Parathyroid adenoma (tissue), 2 donors: ENCODE data around the gene C10orf53.

Experiments used
- H2AFZ ChIP-seq: fragments of 300-600 bp; sonication (generic); one replicate; pipeline ENCODE4 v1.7.0; 2017; ENCODE audit warnings: antibody characterized with exemption, mild to moderate bottlenecking
- H3K27ac ChIP-seq: fragments of 300-600 bp; sonication (generic); one replicate; pipeline ENCODE4 v1.7.0; 2017
- H3K27me3 ChIP-seq: fragments of 300-600 bp; sonication (generic); one replicate; pipeline ENCODE4 v1.7.0; 2017; ENCODE audit warnings: low read length; ENCODE audit not compliant: control insufficient read depth, insufficient read depth
- H3K36me3 ChIP-seq: fragments of 300-600 bp; sonication (generic); one replicate; pipeline ENCODE4 v1.7.0; 2017; ENCODE audit warnings: low read length; ENCODE audit not compliant: control insufficient read depth, insufficient read depth
- H3K4me1 ChIP-seq: fragments of 300-600 bp; sonication (generic); one replicate; pipeline ENCODE4 v1.7.0; 2017; ENCODE audit warnings: control low read depth
- H3K4me2 ChIP-seq: fragments of 300-600 bp; sonication (generic); one replicate; pipeline ENCODE4 v1.7.0; 2017; ENCODE audit warnings: low read length
- H3K4me3 ChIP-seq: fragments of 300-600 bp; sonication (generic); one replicate; pipeline ENCODE4 v1.7.0; 2017; ENCODE audit warnings: low read depth, low read length
- H3K79me2 ChIP-seq: fragments of 300-600 bp; sonication (generic); one replicate; pipeline ENCODE4 v1.7.0; 2017; ENCODE audit warnings: control low read depth
- H3K9ac ChIP-seq: fragments of 300-600 bp; sonication (generic); one replicate; pipeline ENCODE4 v1.7.0; 2017; ENCODE audit warnings: mild to moderate bottlenecking
- H3K9me3 ChIP-seq: fragments of 300-600 bp; sonication (generic); one replicate; pipeline ENCODE4 v1.7.0; 2017; ENCODE audit warnings: low read length; ENCODE audit not compliant: control insufficient read depth
- TF ChIP-seq, protein P1 (sequence below): fragments of 300-600 bp; sonication (generic); IDR thresholded peaks from one replicate; pipeline ENCODE4 v1.7.0; 2017; ENCODE audit warnings: antibody characterized with exemption, mild to moderate bottlenecking
- donor health status: primary hyperparathyroidism.

Gene C10orf53

DNA sequence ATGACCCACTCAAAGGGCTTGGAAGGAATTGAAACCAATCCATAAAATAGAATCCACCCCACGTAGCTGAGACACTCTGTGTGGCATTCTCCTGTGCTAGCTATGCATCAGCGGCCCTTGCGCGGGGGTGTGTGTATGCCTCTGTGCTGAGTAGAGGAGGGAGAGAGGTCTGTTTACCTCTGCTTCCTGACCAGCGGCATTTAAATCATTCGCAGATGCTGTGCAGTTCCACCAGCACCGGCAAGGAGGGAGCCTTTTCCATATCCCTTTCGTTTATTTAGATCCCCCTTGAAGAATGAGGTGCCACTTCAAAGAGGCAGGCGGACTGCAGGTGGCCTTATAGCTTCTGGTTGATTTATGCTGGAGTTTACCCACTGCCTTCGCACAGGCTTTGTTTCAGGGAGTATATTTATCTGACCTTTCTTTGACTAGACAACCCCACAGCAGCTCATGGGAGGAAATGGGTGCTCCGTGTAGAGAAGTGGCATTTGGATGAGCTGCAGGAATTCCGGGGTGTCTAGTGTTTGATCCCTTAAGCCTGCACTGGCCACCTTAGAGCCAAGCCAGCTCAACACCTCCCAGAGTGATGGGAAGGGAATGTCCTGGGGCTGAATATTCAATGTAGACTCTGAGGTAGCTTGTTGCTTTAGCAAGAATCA, 11.4 kb downstream of the C10orf53 start:
- Histone ChIP-seq H3K4me1 (no peaks in the 10 kb centered on the region), H3K9ac (no peak overlapping the region), H3K27ac (no peak overlapping the region), H3K4me2 (no peak overlapping the region), H3K79me2 (no peaks in the 10 kb centered on the region), H3K9me3 (no peaks in the 10 kb centered on the region), H3K4me3 (no peak overlapping the region), H3K36me3 (no peaks in the 10 kb centered on the region), H3K27me3 (no peaks in the 10 kb centered on the region), H2AFZ (no peak overlapping the region)
- TF ChIP-seq, protein P1, sequence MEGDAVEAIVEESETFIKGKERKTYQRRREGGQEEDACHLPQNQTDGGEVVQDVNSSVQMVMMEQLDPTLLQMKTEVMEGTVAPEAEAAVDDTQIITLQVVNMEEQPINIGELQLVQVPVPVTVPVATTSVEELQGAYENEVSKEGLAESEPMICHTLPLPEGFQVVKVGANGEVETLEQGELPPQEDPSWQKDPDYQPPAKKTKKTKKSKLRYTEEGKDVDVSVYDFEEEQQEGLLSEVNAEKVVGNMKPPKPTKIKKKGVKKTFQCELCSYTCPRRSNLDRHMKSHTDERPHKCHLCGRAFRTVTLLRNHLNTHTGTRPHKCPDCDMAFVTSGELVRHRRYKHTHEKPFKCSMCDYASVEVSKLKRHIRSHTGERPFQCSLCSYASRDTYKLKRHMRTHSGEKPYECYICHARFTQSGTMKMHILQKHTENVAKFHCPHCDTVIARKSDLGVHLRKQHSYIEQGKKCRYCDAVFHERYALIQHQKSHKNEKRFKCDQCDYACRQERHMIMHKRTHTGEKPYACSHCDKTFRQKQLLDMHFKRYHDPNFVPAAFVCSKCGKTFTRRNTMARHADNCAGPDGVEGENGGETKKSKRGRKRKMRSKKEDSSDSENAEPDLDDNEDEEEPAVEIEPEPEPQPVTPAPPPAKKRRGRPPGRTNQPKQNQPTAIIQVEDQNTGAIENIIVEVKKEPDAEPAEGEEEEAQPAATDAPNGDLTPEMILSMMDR: no peak

DNA sequence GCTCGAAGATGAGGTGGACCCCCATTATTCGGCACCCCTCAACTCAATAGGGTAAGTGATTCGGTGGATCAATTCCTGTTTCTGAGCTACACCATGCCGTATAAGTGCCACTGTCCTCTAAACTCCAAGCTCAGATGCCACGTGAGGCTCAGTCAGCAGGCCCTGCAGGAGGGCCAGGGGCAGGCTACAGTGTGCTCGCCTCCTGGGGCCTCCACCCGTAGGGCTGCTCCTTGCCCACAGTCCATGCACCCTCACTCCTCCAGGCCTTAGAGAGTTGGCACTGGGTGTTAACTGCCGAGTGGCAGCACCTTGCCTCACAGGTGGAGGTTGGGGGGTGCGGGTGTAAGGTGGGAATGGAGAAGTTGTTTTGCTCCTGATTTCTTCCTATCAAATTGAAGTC, 12.1 kb downstream of the C10orf53 start:
- Histone ChIP-seq H3K9ac (no peak overlapping the region), H3K27ac (no peak overlapping the region), H3K4me3 (no peak overlapping the region), H3K27me3 (no peaks in the 10 kb centered on the region), H3K9me3 (no peaks in the 10 kb centered on the region), H2AFZ (no peak overlapping the region), H3K79me2 (no peaks in the 10 kb centered on the region), H3K4me1 (no peaks in the 10 kb centered on the region), H3K4me2 (no peak overlapping the region), H3K36me3 (no peaks in the 10 kb centered on the region)
- TF ChIP-seq, protein P1: no peak

DNA sequence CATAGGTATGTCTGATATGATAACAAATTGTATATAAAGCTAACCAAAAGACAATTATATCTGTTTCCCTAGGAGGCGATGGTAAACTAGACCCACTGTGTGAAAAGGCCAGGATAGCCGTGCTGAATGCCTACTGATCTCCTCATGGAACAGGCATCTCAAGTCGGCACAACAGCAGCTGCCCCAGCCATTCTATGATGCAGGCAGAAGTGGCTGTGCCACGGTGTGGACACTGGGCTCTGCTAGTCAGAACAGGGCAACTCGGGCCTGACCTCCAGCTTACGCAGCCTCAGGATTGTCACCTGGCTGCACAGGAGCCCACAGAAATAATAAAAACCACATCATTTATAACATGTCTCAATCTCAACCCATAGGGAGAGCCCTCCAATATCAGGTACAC, 15.0 kb downstream of the C10orf53 start:
- no peaks in the 10 kb centered on the region for H3K27me3 ChIP-seq
- H3K27ac ChIP-seq: no peak overlapping the region
- no peaks in the 10 kb centered on the region for H3K36me3 ChIP-seq
- H3K4me1 ChIP-seq: no peaks in the 10 kb centered on the region
- H3K9me3 ChIP-seq: no peaks in the 10 kb centered on the region
- no peak overlapping the region for H2AFZ ChIP-seq
- no peak overlapping the region for H3K4me3 ChIP-seq
- H3K4me2 ChIP-seq: no peak overlapping the region
- no peaks in the 10 kb centered on the region for H3K79me2 ChIP-seq
- TF ChIP-seq, protein P1: no peak
- H3K9ac ChIP-seq: no peak overlapping the region

DNA sequence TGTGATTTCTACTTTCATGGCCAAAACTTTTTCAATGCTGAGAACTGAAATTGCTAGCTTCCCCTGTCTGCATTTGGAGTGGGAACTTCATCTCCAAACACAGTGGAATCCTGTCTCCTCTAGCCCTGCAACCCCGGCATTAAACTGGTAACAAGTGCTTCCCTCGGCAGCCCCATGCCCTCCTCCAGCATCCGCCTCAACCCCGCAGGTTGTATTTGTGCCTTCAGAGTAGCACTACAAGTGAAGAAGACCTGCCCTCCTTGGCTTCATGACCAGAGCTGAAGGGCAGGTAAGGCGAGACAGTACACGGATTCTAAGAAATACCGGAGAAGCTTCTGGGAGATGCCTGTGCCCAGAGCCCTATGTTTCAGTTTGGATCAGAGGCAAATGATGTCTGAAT, 16.9 kb downstream of the C10orf53 start:
- Histone ChIP-seq H3K9me3 (no peaks in the 10 kb centered on the region), H3K79me2 (no peaks in the 10 kb centered on the region), H3K9ac (no peak overlapping the region), H3K27me3 (no peaks in the 10 kb centered on the region), H3K4me2 (no peak overlapping the region), H3K27ac (no peak overlapping the region), H2AFZ (peak overlapping the region; percentile 13), H3K4me3 (no peak overlapping the region), H3K36me3 (no peaks in the 10 kb centered on the region), H3K4me1 (no peaks in the 10 kb centered on the region)
- TF ChIP-seq, protein P1: no peak

DNA sequence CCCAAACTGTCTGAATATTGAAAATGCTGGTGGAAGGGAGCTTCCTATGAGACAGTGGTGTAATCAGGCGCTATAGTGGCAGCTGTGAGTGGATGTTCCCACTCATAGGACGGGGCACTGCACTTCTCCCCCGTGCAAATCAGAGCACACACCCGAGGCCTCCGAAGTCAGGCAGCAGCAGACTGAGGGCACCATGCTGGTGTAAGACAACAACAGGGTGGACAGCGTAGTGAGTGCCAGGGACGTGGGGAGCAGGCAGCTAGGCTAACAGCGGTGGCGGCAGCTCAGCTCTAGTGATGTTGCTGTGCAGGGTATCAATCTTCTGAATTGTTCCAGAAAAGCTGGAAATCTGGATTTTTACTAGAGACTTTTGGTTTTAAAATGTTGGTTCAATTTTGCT, 19.2 kb downstream of the C10orf53 start:
- H3K79me2 ChIP-seq: no peaks in the 10 kb centered on the region

More for the DNA sequence above, 19.2 kb downstream of the C10orf53 start:
- TF ChIP-seq, protein P1: no peak
- no peak overlapping the region for H3K9ac ChIP-seq
- no peak overlapping the region for H3K4me2 ChIP-seq
- no peaks in the 10 kb centered on the region for H3K36me3 ChIP-seq
- H3K4me1 ChIP-seq: no peaks in the 10 kb centered on the region
- no peaks in the 10 kb centered on the region for H3K9me3 ChIP-seq
- H3K27ac ChIP-seq: no peak overlapping the region
- no peak overlapping the region for H3K4me3 ChIP-seq
- no peaks in the 10 kb centered on the region for H3K27me3 ChIP-seq
- H2AFZ ChIP-seq: no peak overlapping the region
